NCI-H1092 (cell line): Measurements from ENCODE around the gene GAB4.
"Not testable (repeated sequence)": the region's sequence is repeated elsewhere in the genome, so short reads cannot be mapped to it uniquely, and the experiment has no call there.

Experiments used
- DNase-seq: peaks from one replicate; lab custom pipeline; 2025; lab: John Stamatoyannopoulos, UW

Gene GAB4

GRCh38 chr22:16958475-16958874, 49.5 kb downstream of the GAB4 start:
- DNase-seq: no peak

GRCh38 chr22:16957781-16958180, 50.2 kb downstream of the GAB4 start:
- no peak for DNase-seq

- no peak for DNase-seq
These were observed 51.7 kb downstream of the GAB4 start for GRCh38 chr22:16956290-16956689.

DNA sequence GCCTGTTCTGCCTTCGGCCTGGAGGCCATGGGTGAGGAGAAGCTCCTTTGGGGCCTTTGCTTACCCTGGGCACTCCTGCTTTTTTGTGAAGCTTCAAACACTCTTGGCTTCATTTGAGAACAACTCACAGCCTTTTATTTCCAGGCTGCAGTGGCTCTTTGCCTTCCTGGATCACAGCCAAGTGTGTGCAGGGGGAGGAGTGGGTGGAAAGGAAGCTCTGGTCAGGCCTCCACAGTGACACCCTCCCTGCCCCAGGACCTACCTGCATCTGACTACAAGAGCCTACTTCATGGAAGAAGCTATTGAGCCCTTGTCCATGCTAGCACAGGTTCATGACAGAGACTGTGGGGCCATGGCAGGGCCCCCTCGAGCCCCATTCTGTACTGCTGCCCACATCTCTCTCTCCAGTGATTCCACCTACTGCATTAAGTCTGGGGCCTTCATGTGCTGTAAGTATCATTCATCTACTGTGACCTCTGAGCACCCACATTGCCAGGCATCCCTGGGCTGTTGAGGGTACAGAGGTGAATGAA, 52.3 kb downstream of the GAB4 start:
- no peak for DNase-seq

DNA sequence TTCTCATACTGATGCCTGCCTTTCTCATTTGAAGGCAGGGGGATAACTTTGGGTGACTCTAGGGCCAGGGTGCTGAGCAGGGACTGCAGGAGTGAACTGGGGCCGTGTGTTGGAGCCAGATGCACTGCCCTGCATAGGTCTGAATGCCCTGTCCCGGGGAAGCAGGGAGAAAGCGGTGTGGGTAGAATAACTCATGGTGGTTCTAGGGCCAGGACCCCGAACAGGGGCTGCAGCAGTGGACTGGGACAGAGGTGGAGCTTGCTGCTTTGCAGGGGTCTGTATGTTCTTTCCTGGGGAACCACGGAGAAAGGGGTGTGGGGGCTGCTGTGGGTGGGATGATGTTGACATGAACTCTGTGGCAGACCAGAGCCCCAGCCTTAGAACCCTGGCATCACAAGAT, 52.9 kb downstream of the GAB4 start:
- DNase-seq: no peak

DNA sequence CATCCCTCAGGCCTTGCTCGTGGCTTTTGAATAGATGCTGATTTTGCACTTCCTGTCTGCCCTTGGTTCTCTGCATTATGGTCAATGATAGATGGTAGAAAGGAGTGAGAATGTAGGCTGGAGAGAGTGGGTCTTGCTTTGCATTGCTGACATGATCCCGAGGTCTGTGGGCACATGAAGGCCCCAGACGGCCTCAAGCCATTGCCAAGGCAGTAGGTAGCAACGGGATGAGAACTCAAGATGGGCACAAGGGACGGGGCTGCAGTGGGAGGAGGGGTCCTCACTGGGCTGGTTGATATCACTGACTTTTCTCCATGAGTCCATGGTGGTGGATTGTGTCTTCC, 54.0 kb downstream of the GAB4 start:
- no peak for DNase-seq

DNA sequence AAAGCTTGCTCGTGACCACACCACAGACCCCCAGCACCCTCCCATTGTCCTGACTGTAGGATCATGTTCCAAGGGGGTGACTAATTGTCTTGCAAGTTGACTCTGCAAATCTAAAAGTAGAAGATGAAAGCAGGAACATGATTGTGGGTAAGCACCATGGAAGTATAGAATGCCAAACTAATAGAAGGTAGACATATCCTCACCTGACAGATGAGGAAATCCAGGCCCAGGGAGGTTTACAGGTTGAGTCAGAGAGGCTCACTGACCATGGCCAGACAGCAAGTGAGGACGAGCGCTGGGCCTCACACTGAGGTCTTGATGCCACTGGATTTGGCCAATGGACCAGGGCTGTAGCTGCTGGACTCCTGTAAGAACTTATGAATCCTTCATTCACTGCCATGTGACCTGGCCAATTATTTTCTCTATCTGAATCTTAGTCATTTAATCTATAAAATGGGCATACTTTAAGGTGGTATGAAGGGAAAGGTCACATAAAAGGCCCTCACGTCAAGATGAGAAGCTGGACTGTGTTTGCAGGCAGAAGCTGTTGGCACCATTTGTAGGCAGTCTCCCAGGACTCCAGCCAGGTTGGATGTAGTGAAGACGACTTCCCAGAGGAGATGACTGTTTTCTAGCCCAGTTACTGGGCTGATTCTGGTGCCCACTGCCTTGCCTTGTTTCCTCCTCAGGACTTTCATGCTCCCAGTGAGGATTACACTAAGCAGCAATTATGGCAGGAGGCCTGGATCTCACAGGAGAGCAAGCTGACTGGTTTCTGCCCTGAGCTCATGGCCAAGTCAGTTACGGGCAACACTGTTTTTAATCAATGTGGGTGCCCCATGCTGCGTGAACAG, 54.6 kb downstream of the GAB4 start:
- no peak for DNase-seq

GRCh38 chr22:16949561-16949960, 58.5 kb downstream of the GAB4 start:
- no peak for DNase-seq

- no peak for DNase-seq
These were observed 70.2 kb downstream of the GAB4 start for GRCh38 chr22:16937811-16938210.

GRCh38 chr22:16937209-16937608, 70.8 kb downstream of the GAB4 start:
- DNase-seq: not testable (repeated sequence)

- DNase-seq: no peak
These were observed 71.4 kb downstream of the GAB4 start for GRCh38 chr22:16936625-16937024.

GRCh38 chr22:16935209-16935608, 72.8 kb downstream of the GAB4 start:
- DNase-seq: no peak

GRCh38 chr22:16933291-16934282, 74.4 kb downstream of the GAB4 start:
- DNase-seq: no peak

DNA sequence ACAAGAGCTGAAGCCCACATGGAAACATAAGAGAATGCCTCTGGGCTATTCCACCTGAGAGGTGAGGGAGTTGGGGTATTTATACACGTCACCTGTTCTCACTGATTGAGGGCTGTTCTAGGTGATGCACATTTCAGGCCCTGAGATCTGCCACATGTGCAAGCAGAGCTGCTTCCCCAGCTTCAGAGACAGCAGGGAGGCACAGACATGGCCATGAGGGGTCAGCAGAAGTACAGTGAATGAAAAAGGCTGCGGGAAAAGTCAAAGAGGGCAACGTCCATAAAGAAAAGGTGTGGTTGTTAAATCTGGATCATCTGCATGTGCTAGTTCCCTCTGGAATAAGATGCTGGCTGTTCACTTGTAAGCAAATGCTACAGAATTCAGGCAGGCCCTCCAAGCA, 75.4 kb downstream of the GAB4 start:
- DNase-seq: no peak

DNA sequence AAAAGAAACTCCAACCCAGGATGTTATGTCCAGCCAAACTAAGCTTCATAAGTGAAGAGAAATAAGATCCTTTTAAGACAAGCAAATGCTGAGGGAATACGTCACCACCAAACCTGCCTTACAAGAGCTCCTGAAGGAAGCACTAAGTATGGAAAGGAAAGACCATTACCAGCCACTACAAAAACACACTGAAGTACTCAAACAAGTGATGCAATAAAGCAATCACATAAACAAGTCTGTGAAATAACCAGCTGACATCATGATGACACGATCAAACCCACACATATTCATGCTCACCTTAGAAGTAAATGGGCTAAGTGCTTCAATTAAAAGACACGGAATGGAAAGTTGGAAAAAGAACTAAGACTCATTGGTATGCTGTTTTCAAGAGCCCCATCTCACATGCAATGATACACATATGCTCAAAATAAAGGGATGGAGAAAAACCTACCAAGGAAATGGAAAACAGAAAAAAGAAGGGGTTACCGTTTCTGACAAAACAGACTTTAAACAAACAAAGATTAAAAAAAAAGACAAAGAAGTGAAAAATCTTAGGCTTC, 82.5 kb downstream of the GAB4 start:
- no peak for DNase-seq

DNA sequence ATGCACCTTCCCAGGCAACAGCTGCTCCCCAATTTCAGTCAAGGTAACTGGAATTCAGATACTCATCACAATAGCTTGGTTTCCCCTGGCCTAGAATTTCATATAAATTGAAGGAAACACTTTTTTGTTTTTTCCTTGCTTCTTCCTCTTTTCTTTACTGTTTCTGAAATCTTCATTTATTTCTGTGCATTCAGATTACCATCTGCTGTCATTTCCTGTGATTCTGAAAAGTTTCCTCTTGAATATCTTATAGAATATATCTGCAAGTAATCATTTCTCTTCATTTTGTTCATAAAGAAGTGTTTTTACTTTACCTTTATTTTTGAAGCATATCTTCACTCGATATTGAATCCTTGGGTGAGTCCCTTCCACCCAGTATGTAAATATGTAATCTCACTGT, 85.3 kb downstream of the GAB4 start:
- no peak for DNase-seq

DNA sequence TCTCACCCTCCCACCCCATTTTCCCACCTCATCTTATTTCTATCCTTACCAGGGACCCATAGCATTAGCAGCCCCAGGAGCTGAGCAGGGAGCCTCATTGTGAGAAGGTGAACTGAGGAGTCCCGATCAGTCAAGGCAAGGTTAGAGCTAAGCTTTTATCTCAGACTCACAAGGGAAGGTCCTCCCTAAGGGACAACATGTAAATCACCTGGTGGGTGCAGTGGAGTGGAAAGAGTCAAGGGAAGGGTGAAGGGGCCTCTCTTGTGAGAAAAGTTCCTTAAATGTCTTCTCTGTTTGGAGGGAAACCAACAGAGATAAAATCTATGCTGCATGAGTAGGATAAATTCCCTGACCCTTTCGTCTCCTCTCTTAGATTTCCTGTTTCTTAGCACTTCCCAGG, 85.9 kb downstream of the GAB4 start:
- no peak for DNase-seq

- DNase-seq: peak; percentile 75
These were observed 90.6 kb downstream of the GAB4 start for GRCh38 chr22:16917144-16918003.

DNA sequence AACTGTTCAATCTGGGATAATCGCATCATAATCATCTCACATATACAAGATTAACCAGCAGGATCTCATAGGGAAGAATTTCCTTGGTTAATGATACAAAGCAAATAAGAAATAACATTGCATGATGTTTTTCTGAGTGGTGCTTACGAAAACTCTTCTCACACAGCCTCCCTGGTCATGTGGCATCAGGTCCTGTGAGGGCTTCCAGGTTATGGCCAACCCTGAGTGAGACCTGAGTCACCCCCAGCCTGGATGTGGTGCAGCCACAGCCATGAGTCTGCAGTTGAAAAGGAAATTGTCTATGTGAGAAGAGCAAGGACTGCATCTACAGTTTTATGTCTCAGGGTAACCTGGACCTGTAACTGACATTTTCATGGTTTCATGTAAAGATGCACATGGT, 92.3 kb downstream of the GAB4 start:
- no peak for DNase-seq

DNA sequence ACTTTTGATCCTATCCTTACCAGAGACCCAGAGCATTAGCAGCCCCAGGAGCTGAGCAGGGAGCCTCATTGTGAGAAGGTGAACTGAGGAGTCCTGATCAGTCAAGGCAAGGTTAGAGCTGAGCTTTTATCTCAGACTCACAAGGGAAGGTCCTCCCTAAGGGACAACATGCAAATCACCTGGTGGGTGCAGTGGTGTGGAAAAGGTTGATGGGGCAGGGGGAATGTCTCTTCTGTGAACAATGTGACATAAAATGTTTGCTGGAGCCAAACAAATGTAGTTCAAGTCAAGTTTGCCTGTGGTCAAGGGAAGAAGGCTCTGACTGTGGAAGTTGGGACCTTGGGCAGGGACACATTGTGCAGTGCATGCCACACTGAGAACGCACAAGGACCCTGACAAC, 93.1 kb downstream of the GAB4 start:
- DNase-seq: not testable (repeated sequence)

- no peak for DNase-seq
These were observed 94.0 kb downstream of the GAB4 start for GRCh38 chr22:16914006-16914405.
